ENCODE results near the gene BRAP. TPM values are rescaled to one million over a fixed set of nuclear protein-coding genes. Genes with fewer than 3 reads are reported as not detected.

The BRAP gene
- polyA plus RNA-seq, 1 experiment: 24.4 TPM

DNA sequence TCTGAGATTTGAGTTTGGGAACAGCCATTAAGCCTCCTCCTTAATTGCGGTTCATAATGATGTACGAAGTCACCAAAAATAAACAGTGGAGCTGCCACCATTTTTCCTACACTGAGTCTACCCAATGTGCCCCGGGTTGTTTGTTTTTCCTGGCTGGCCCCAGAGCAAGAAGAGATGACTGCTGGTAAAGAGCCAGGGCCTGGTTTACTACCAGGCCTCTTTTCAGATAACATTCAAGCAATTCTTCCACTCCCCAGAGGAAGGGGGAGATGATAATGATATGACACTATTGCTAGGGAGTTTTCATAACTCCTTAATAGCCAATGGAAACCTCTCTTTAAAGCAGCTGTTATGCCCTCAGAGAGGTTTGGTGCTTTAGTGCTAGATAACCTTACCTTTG, 42.3 kb downstream of the BRAP start:
- no peaks in the 10 kb centered on the region for H3K9me3 ChIP-seq (ENCODE audit: control insufficient read depth, insufficient read depth, low read length)
- H3K4me3 ChIP-seq (ENCODE audit: low read depth, low read length): no peak overlapping the region
- peak overlapping the region; percentile 48 for H3K27ac ChIP-seq (ENCODE audit: low read depth, low read length)
- H3K27me3 ChIP-seq (ENCODE audit: control insufficient read depth, insufficient read depth, low read length): no peaks in the 10 kb centered on the region
- DNase-seq (ENCODE audit: low read depth, low spot score): peak; percentile 64
- TF ChIP-seq, protein P1, sequence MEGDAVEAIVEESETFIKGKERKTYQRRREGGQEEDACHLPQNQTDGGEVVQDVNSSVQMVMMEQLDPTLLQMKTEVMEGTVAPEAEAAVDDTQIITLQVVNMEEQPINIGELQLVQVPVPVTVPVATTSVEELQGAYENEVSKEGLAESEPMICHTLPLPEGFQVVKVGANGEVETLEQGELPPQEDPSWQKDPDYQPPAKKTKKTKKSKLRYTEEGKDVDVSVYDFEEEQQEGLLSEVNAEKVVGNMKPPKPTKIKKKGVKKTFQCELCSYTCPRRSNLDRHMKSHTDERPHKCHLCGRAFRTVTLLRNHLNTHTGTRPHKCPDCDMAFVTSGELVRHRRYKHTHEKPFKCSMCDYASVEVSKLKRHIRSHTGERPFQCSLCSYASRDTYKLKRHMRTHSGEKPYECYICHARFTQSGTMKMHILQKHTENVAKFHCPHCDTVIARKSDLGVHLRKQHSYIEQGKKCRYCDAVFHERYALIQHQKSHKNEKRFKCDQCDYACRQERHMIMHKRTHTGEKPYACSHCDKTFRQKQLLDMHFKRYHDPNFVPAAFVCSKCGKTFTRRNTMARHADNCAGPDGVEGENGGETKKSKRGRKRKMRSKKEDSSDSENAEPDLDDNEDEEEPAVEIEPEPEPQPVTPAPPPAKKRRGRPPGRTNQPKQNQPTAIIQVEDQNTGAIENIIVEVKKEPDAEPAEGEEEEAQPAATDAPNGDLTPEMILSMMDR (IDR thresholded peaks at IDR 0.05; ENCODE audit: low read depth, low read length): no peak
- ChIA-PET POLR2A (interaction anchor here (0.7 to 1.3 kb wide), 2 partner anchors 42 to 116 kb away, joined by 3 to 4 read pairs; partner anchors contain the start of gene BRAP), CTCF (interaction anchor here (0.7 to 1.1 kb wide), 3 partner anchors 9 to 247 kb away, joined by 3 to 5 read pairs (median 3); no protein-coding TSS in a partner anchor)

DNA sequence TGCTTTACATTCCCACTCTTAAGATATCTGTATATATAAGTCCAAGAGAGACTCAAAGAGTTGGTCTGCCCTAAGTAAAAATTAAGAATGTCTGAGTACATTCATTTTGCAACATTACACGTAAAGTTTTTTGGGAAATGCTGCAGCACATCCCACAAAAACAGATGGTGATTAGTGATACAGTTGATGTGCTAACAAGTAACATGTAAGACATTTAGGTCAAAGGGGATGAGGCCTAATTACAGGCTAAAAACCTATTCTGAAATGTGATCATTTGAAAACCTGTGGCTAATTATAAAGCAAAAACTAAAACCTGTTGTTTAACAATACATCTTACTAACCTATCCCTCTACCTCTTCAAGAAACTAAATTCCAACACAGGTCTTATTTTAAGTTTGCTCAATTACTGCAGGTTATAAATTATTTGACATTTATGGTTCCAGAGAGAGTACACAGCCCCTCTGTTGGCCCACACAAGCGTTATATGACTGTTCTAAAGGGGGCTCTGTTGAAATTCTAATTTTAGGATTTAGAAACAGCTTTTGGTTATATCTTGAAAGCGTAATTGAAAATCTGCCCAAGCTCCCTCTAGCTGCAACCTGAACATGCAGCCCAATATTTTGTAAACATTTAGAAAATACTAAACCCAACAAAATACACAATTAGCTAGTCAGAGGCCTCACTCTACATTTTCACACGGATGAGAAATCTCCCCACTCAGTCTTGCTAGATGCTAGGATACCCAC, 42.9 kb downstream of the BRAP start:
- no peak for DNase-seq (ENCODE audit: low read depth, low spot score)
- no peaks in the 10 kb centered on the region for H3K9me3 ChIP-seq (ENCODE audit: control insufficient read depth, insufficient read depth, low read length)
- H3K27me3 ChIP-seq (ENCODE audit: control insufficient read depth, insufficient read depth, low read length): no peaks in the 10 kb centered on the region
- no peak overlapping the region for H3K4me3 ChIP-seq (ENCODE audit: low read depth, low read length)
- H3K27ac ChIP-seq (ENCODE audit: low read depth, low read length): peak overlapping the region; percentile 48
- ChIA-PET POLR2A (interaction anchor here (0.5 to 1.3 kb wide), 3 partner anchors 29 to 116 kb away, joined by 3 to 6 read pairs (median 4); partner anchors contain the start of gene BRAP), CTCF (interaction anchor here (0.7 to 1.1 kb wide), 4 partner anchors 8 to 247 kb away, joined by 3 to 5 read pairs (median 4); no protein-coding TSS in a partner anchor)
- TF ChIP-seq, protein P1 (IDR thresholded peaks at IDR 0.05; ENCODE audit: low read depth, low read length): peak; percentile 50

DNA sequence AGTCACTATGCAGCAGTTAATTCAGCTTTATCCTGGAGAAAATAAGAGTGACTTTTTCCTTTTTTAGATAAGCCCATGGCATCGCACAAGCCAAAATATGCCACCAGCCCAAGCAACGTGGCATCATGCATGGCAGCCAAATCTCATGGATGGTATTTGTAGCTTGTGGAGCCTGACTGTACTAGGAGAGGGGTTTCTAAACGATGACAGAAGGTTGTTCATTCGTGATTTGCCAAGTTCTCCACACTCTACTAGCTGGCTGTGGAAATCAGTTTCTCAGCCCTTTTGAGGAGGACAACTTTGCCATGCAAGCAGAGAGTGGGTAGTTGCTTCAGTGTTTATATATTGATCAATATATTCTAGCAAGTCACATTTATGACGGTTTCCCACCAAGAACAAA, 45.2 kb downstream of the BRAP start:
- TF ChIP-seq, protein P1 (IDR thresholded peaks at IDR 0.05; ENCODE audit: low read depth, low read length): no peak
- Histone ChIP-seq H3K9me3 (ENCODE audit: control insufficient read depth, insufficient read depth, low read length) (no peaks in the 10 kb centered on the region), H3K27ac (ENCODE audit: low read depth, low read length) (no peak overlapping the region), H3K4me3 (ENCODE audit: low read depth, low read length) (no peak overlapping the region), H3K27me3 (ENCODE audit: control insufficient read depth, insufficient read depth, low read length) (no peaks in the 10 kb centered on the region)
- CTCF ChIA-PET: interaction anchor here (0.7 to 0.8 kb wide), 2 partner anchors 31 to 243 kb away, joined by 4 to 6 read pairs; no protein-coding TSS in a partner anchor
- DNase-seq (ENCODE audit: low read depth, low spot score): no peak
- POLR2A ChIA-PET: interaction anchor here (0.5 kb wide), 1 partner anchor 203 kb away, joined by 3 read pairs; no protein-coding TSS in a partner anchor

GRCh38 chr12:111638556-111638955, 47.2 kb downstream of the BRAP start:
- TF ChIP-seq, protein P1 (IDR thresholded peaks at IDR 0.05; ENCODE audit: low read depth, low read length): no peak
- Histone ChIP-seq H3K27me3 (ENCODE audit: control insufficient read depth, insufficient read depth, low read length) (no peaks in the 10 kb centered on the region), H3K4me3 (ENCODE audit: low read depth, low read length) (no peak overlapping the region), H3K27ac (ENCODE audit: low read depth, low read length) (no peak overlapping the region), H3K9me3 (ENCODE audit: control insufficient read depth, insufficient read depth, low read length) (no peaks in the 10 kb centered on the region)
- CTCF ChIA-PET: interaction anchor here (0.6 kb wide), 1 partner anchor 67 kb away, joined by 3 read pairs; no protein-coding TSS in a partner anchor
- no peak for DNase-seq (ENCODE audit: low read depth, low spot score)
- POLR2A ChIA-PET: no interaction called here

Data from AG04450 (cell line).